ENCODE measurements around the gene SNX17.
A peak's percentile ranks its signal among the peaks of the same experiment; 100 is the strongest.

GRCh38 chr2:27322766-27323595, 47.4 kb upstream of the SNX17 start, which contains the start of gene MPV17:
- TF ChIP-seq CTCF (IDR thresholded peaks at IDR 0.05), result no peak
- peak; percentile 84 for TF ChIP-seq POLR2A (IDR thresholded peaks at IDR 0.05)

All from transverse colon (tissue), 3 donors.